NCI-H1694 (cell line): ENCODE data around the gene MIR17HG.
A peak's percentile ranks its signal among the peaks of the same experiment; 100 is the strongest.
"Not testable (repeated sequence)": the region's sequence is repeated elsewhere in the genome, so short reads cannot be mapped to it uniquely, and the experiment has no call there.

Experiments used
- DNase-seq: peaks from one replicate; lab custom pipeline; 2025; lab: John Stamatoyannopoulos, UW

MIR17HG gene

GRCh38 chr13:91347202-91347995, at the start of gene MIR17HG:
Gene MIR17HG (plus strand): TSS chr13:91347687.
- peak; percentile 76 for DNase-seq

GRCh38 chr13:91298060-91298459, 49.4 kb upstream of the MIR17HG start:
- DNase-seq, result no peak

GRCh38 chr13:91302111-91302510, 45.4 kb upstream of the MIR17HG start:
- DNase-seq, result no peak

GRCh38 chr13:91303031-91303430, 44.5 kb upstream of the MIR17HG start:
- DNase-seq, result no peak

GRCh38 chr13:91304741-91305140, 42.7 kb upstream of the MIR17HG start:
- no peak for DNase-seq

DNA sequence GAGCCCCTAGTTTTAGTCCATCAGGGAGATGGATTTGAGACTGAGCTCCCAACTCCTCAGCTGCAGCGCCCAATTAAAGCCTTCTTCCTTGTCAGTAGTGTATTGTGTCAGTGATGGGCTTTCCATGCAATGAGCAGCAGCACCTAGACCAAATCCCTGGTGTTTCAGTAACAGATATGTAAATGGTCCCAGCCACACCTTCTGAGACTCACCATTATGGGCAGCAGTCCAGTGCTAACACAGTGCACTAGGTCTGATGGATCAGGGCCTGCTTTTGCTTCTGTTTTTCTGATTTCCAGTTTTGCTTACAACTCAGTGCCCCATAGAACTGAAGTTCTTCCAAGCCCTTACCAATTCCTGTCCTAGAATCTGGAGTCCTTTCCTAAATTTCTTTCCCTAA, 41.8 kb upstream of the MIR17HG start:
- no peak for DNase-seq

- DNase-seq, result no peak
Observed at GRCh38 chr13:91307887-91308286, 39.6 kb upstream of the MIR17HG start.

DNA sequence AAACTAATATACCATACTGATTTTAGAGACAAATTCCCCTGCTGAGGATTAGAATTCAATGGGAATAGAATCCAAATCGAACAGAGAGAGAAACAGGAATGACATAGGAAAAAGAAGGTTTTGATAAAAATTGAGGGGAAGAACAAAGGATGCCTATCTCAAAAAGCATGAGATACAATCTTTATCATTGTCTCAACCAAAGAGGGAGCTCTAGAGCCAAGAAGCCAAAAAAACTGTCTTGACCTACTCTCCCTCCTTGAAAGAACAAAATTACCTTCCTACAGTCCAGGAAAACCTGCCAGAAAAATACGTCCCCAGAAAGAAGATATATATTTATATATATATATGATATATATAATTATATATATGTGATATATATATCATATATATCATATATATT, 39.2 kb upstream of the MIR17HG start:
- DNase-seq, result no peak

- DNase-seq, result no peak
Observed at GRCh38 chr13:91311491-91311890, 36.0 kb upstream of the MIR17HG start.

DNA sequence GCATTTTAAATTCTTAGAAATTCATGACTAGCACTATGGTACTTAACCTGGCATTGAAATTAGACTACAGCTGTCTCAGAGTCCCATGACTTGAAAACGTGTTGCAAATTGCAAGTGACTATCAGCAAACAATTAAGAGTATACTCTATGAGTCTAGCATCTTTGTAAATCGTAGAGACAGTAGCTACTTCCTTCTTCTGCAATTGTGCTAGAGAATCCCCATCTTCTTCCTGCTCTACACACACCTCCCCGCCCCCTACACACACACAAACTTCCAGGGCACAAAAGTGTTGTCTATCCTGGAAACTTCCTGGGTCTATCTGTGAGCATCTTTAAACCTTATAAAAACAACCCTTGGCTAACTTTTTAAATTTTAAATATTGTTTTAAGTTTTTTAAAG, 35.2 kb upstream of the MIR17HG start:
- DNase-seq, result no peak

DNA sequence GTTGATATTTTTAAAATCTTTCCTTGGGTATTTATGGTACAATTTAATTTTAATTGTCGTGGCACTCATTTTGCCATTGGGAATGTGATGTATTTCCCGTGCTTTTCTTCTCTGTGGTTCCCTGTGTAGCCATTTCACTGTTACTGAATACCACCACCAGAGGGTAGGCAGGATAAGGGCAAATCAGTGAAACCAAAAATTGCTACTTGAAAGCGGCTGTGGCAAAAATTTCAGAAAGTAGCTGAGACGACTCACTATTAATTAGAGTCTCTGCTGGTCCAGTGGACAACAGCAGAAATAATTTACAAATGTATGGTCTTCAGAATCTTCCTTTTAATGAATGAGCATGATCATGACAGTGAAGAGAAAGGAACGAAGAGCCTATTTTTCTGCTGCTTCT, 34.4 kb upstream of the MIR17HG start:
- no peak for DNase-seq

GRCh38 chr13:91313581-91313980, 33.9 kb upstream of the MIR17HG start:
- no peak for DNase-seq

DNA sequence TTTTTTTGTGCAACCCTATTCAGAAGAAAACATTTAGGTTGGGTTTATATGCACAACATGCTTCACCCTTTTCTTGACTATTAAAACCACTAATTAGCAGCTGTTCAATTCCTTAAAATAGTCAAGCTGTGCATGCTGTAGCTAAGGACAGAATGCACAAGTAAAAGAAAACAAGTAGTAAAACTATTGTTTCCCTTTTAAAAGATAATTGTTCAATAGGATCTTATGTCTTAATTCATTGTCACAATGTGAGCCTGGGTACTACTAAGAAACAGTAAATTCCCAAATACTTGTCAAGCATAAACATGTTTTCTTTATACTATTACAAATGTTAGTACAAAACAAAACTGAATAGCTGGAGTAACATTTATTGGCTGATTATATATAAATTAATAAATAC, 32.6 kb upstream of the MIR17HG start:
- DNase-seq, result no peak

DNA sequence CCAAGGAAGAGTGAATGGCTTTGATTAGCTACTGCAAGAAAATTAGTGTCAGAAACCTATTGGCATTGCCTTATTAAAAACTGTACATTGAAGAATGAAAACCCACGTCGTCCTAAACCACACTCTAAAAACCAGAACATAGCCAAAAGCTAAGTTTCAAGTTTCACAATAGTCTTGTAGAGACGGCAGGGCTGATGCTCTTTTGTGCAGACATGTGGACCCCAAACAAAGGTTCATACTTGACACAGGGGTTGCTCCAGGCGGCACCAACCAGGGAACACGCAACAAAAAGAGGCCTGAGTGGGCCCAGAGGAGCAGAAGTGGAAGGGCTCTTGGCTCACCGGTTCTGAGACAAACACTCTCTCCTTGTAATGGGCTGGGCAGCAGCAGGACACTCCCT, 28.6 kb upstream of the MIR17HG start:
- no peak for DNase-seq

DNA sequence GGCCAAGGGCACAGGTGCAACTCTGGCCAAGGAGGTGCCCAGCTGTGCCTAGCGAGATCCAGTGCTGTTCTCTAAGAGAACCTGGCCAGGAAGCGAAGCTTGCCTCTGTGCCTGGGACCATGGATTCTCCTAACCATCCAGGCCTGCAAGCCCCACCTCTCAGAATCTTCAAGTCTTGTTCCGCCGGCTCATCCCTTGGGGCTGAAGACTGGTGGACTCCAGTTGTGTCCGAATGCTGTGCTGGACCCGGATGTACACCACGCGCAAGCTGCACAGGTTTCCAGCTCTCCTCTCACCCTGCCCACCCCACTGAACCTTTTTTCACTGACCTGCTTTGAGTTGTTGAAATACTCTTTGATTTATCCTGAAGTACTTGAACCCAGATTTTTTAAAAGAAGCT, 27.5 kb upstream of the MIR17HG start:
- DNase-seq, result no peak

DNA sequence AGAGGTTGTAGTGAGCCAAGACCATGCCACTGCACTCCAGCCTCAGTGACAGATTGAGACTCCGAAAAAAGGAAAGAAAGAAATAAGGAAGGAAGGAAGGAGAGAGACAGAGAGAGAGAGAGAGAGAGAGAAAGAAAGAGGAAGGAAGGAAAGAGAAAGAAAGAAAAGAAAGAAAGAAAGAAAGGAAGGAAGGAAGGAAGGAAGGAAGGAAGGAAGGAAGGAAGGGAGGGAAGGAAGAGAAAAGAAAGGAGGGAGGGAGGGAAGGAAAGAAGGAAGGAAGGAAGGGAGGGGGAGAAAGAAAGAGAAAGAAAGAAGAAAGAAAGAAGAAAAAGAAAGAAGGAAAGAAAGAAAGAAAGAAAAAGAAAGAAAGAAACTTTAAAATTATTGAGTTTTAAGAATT, 26.5 kb upstream of the MIR17HG start:
- not testable (repeated sequence) for DNase-seq

- no peak for DNase-seq
Observed at GRCh38 chr13:91323349-91323748, 24.1 kb upstream of the MIR17HG start.

GRCh38 chr13:91326146-91326545, 21.3 kb upstream of the MIR17HG start:
- no peak for DNase-seq

DNA sequence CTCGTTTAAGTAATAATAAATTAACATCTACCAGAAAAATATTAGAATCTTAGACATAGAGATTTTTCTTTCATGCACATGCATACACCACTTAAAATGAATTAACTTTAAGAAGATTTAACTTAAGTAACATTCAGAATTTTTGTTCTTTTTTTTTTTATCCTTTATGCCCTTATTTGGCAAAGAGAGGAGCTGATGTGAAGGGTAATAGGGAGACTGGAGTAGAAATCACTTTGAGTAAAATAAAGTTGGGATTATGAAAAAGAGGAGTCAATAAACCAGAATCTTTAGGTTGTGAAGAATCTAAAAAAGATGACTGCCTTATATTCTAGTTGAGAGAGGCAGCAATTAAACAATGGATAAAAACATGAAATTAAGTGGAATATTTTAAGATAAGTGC, 18.8 kb upstream of the MIR17HG start:
- DNase-seq, result no peak

- DNase-seq, result no peak
Observed at GRCh38 chr13:91329733-91330132, 17.8 kb upstream of the MIR17HG start.

- no peak for DNase-seq
Observed at GRCh38 chr13:91331047-91331915, 16.2 kb upstream of the MIR17HG start.

- no peak for DNase-seq
Observed at GRCh38 chr13:91346062-91346461, 1.4 kb upstream of the MIR17HG start.

DNA sequence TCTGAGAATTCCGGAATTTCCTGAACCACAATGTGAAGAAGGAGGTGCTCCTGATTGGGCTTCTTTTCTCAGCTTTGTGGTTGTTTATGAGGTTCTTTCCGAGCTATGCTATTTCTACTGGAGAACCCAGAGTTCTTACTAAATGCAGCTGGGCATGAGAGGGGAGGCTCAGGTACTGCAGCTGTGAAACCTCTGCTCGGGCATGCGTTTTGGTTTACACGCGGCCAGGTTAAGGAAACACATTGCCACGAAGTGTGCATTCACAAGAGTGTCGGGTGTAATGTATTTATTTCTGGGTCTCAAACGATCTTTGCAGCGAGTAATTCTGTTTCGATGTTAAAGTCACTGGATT, 661 bp upstream of the MIR17HG start:
- no peak for DNase-seq
